ENCODE measurements around the gene MEX3A.

DNA sequence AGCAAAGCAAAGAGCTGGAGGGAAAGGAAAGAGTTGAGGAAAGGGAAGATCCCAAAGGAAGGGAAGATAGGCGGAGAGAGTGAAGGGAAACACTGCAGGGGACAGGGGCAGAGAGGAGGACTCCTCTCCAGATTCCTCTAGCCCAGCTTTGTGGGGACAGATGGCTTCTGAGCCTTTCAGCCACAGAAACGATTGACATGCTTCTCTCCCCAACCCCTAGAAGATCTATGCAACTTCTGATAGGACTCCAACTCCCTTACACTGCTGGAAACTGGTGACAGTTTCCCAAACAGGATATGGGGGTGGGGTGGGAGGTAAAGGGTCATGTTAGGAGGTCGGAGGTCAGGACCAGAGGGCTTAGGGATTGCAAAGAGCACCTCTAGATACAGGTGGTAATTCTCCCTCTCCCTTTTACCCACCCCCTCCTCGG is 6.5 kb downstream of the MEX3A start:
- TF ChIP-seq, protein P1, sequence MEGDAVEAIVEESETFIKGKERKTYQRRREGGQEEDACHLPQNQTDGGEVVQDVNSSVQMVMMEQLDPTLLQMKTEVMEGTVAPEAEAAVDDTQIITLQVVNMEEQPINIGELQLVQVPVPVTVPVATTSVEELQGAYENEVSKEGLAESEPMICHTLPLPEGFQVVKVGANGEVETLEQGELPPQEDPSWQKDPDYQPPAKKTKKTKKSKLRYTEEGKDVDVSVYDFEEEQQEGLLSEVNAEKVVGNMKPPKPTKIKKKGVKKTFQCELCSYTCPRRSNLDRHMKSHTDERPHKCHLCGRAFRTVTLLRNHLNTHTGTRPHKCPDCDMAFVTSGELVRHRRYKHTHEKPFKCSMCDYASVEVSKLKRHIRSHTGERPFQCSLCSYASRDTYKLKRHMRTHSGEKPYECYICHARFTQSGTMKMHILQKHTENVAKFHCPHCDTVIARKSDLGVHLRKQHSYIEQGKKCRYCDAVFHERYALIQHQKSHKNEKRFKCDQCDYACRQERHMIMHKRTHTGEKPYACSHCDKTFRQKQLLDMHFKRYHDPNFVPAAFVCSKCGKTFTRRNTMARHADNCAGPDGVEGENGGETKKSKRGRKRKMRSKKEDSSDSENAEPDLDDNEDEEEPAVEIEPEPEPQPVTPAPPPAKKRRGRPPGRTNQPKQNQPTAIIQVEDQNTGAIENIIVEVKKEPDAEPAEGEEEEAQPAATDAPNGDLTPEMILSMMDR (IDR thresholded peaks at IDR 0.05): no peak
- TF ChIP-seq POLR2A (IDR thresholded peaks at IDR 0.05): no peak
